ENCODE results near the gene IGLON5.

The IGLON5 gene

DNA sequence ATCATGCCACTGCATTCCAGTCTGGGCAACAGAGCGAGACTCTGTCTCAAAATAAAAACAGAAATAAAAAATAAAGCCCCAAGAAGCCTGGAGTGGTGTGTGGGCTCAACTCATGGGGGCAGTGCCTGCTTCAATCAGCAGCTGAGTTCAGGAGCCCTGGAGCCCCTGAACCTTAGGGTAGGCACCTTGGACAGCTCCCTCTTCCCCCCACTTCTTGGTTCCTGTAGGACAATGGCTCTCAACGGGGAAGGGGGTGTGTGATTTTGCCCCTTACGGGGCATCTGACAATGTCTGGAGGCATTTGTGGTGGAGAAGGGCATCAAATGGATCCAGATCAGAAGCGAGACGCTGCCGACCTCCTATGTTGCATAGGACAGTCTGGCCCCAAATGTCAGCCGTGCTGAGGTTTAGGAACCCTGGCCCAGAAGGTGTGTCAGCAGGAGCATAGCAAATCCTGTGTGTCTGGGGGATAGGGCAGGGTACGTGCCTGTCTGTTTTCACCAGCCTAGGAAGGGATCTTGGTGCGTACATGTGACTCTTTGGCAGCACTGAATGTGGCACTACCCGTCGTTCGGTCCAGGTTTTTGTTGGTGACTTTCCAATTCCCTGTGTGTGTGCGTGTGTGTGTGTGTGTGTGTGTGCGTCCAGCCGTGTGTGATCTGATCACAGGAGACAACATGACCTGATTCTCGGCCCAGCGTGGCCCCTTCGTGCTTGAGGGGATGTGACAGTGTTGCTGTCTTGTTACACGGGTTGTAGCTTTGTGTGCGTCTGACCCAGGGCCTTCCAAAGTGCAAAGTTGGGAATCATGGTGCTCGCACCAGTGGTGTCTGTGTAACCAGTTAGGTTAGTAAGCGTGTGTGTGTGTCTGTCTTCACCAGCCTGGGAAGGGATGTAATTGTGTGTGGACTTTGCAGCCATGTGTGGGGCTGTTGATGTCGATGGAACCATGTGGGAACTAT lies 7.5 kb downstream of the IGLON5 start:
- DNase-seq, result no peak

DNA sequence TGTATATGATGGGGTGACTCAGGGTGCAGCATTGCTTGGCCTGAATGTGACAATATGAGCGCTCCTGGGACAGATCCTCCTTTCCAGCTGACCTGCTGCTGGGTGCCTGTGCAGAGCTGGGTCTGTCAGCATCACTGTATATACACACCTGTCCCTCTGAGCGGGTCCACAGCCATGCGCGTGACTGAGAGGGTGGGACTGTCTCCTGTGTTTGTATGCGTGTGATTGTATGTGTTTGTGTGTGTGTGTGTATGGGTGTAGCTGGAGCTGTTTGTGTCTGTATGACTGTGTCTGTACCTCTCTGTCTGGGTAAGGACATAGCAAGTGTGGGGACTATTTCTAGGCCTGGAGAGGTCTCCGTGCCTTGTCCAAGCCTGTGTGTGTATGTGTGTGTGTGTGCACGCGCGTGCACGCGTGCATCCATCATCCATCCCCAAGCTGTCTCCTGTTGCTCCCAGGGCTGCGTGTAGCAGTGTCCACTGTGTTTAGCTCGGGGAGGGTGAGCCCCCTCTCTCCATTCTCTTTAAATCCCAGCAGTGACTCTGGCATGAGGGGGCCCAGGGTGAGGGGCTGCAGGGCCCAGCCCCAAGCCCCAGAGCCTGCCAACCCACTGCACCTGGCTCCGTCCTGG lies 8.3 kb downstream of the IGLON5 start:
- DNase-seq, result no peak

DNA sequence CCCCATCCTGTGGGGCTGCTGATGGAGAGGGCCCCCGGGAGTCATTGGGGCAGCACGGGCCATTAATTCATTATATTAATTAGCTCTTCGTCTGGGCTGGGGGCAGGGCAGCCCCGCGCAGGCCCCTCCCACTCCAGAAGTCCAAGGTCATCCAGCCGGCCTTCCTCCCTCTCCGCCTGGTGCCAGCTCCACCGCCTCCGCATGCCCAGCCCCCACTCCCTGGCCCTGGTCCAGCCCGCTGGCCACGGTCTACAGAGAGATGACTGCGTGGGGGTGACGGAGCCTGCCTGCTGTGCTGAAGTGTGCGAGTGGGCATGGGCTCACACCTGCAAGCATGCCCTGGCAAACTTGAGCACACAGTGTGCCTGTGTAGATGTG lies 8.8 kb downstream of the IGLON5 start:
- no peak for DNase-seq

DNA sequence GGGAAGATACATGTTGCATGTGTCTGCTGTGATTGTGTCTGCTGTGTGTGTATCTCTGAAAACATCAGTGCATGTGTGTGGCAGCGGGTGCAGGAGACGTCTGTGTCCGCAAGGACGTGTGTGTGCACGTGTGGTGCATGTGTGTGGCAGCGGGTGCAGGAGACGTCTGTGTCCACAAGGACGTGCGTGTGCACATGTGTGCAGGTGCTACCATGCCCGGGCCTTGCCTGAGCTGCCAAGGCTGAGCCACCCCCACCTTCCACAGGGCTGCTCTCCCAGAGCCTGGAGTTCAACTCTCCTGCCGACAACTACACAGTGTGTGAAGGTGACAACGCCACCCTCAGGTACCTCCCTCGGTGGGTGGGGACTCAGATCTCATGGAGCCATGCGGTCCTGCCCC lies 10.4 kb downstream of the IGLON5 start:
- DNase-seq, result no peak

DNA sequence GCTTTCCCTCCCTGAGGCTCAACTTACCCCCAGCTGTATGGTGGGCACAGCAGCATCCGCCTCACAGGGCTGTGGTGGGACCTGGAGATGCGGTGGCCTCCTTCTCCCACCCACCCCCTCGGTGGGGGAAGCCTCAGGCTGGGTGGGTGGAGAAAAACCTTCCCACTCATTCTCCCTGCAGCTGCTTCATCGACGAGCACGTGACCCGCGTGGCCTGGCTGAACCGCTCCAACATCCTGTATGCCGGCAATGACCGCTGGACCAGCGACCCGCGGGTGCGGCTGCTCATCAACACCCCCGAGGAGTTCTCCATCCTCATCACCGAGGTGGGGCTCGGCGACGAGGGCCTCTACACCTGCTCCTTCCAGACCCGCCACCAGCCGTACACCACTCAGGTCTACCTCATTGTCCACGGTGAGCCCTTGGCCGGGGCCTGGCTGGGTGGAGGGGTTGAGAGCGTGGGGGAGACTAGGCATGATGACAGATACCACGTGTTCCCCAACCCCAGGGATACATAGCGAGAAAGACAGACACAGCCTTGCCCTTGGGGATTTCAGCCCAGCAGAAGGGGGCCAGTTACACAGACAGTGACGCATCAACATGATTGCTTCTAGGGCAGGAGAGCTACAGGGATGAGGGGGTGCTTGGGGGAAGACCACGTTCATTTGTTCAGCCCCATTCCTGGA lies 12.2 kb downstream of the IGLON5 start:
- DNase-seq, result no peak

DNA sequence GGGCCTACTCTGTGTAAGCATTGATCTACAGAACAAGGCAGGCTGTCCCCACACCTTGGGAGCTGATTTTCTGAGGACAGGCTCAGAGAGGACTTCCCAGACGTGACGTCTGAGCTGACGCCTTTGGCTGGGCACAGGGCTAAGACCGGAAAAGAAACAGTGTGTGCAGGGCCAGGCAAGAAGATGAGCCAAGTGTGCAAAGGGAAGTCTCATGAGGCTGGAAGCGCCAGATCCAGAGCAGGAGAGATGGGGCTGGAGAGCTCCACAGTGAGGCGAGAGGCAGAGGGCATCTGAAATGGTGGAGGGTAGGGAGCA lies 12.7 kb downstream of the IGLON5 start:
- no peak for DNase-seq

DNA sequence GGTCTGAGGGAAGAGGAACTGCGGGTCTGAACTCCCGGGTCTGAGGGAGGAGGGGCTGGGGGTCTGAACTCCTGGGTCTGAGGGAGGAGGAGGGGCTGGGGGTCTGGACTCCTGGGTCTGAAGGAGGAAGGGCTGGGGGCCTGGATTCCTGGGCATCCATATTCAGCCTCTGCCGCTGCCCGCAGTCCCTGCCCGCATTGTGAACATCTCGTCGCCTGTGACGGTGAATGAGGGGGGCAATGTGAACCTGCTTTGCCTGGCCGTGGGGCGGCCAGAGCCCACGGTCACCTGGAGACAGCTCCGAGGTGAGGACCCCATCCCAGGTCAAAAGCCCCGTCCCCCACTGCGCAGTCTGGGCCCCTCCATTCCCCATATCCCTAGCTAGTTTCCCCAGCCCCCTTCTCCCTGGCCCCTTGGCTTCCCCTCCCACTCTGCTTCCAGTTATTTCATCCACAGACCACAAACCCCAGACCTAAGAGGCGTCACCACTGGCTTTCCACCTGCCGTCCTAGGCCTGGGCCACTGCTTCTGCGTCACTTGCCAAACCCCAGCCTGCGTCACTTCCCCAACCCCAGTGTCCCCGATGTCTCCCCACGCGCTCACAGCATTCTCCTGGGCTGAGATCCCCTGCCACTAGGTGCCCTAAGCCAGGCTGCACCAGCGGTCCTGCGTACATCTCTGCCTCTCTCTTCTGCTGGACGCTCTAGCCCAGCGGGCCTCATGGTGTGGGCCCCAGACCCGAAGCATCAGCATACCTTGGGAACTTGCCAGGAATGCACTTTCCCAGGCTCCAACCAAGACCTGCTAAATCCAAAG lies 13.9 kb downstream of the IGLON5 start:
- no peak for DNase-seq

DNA sequence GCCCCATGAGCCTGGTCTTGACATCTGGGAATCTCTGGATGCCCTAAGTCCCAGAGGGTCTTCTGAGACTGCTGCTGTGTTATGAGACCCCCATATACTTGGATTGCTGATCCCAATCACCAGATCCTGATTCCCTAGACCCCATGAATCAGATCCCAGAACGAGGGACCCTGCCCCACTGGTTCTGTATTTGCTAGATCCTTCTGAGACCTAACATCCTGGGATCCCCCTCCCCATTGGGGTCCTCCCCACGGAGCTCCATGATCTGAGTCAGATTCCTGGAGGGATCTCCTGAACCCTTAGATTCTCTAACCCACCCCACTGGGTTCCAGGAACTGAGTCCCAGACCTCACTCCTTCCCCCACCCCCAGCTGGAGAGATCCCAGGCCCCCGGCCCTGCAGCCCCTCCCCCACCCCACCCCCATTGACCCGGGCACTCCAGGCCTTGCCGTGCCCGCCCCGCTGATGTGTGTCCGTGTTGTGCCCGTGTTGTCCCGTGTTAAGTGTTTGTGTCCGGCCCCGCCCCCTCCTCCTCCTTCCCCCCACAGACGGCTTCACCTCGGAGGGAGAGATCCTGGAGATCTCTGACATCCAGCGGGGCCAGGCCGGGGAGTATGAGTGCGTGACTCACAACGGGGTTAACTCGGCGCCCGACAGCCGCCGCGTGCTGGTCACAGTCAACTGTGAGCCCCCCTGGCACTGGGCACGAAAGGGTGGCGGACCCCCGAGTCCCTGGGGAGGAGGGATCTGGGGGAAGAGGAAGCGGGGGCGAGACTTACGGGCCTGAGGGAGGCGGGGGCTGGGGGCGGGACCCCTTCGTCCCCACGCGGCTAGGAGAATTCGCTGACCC lies 15.0 kb downstream of the IGLON5 start:
- DNase-seq, result no peak

DNA sequence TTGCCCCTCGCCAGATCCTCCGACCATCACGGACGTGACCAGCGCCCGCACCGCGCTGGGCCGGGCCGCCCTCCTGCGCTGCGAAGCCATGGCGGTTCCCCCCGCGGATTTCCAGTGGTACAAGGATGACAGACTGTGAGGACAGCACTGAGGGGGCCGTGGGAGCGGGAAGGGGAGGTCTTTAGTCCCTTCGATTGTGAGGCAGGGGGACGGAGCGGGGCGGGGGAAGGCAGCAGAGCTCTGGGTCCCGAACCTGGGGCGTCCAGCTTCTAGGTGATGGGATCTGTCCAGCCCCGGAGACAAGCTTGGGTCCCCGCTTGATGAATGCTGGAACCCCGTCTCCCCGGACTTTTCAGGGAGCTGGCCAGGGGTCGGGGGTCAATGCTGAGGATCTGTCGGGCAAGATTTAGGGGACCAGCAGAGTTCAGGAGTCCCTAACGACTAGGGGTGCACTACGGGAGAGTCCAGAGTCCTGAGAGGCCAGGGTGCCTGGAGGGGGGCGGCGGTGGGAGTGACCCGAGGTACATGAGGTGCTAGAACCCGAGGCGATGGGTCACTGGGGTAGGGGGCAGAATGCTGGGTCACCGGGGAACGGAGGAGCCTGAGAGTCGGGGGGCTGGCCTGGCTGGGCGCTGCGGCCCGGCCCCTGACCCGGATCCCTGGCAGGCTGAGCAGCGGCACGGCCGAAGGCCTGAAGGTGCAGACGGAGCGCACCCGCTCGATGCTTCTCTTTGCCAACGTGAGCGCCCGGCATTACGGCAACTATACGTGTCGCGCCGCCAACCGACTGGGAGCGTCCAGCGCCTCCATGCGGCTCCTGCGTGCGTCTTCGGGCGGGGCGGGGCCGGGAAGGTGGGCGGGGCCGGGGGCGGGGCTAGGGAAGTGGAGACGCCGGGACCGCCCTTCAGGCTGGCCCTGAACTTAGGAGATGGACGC lies 15.9 kb downstream of the IGLON5 start:
- no peak for DNase-seq

DNA sequence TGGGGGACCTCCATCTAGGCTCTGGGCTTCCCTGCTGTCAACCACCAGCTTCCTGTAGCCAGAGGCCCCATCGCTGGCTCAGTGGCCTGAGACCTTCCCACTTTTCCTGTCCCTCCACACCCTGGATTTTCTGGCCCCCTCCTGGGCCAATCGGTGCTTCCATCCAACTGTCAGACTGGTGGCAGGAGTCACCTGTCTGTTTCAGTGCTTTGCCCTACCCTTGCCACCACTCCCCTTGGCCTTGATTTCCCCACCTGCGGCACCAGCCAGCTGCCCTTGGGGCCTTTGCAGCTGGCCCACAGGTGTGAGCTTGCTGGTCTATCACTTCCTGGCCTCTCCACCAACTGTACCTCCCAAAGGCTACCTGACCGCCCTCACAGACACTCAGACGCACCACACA lies 18.0 kb downstream of the IGLON5 start:
- DNase-seq, result no peak

DNA sequence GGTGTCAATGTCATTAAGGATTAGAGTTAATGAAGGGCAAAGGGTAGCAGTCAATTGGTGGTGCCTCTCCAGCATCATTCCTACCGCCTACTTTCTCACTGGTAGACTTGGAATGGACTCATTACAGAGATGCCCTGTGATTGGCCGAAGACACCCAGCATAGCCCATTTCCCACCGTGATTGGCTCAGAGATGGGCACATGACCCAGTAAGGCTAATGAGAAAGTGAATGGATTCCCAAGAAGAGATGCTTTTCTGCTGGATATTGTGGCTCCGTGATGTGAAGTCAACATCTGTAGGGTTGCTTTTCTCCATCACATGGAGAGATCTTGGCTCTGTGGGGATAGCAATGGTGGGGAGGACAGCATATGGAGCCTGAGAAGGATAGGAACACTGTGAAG lies 18.9 kb downstream of the IGLON5 start:
- no peak for DNase-seq

DNA sequence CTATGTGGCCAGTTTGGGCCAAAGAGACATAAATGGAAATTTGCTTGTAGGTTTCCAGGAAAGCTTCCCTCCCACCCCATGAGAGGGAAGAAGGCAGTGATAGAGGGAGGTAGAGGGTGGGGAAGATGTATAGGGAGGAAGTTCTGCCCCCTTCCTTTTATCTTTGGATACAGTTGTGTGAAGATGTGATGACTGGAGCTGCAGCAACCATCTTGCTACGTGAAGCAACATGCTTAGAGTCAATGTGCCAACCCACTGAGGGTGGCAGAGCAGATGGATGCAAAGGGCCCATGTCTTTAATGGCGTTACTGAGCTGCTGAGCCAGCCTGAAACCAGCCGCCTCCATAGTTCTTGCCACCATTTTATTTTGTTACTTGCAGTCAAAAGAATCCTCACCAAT lies 19.7 kb downstream of the IGLON5 start:
- DNase-seq, result no peak

DNA sequence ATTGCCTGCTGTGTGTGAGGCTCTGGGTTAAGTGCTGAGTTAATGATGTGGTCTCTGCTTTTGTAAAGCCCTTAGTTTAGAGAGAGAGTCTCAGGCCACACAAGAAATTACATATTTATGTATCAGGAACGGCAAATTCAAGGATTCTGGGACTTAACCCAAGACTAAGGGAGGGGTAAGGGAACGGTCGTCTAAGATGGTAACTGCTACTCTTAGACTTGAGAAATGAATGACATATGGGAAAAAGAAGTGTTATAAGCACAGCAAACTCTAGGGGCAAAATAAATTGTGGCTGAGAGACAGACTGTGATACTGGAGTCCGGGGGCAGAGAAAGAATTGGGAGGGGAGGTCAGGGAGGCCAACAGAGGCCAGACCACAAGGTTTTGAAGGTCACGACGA lies 20.3 kb downstream of the IGLON5 start:
- DNase-seq, result no peak

DNA sequence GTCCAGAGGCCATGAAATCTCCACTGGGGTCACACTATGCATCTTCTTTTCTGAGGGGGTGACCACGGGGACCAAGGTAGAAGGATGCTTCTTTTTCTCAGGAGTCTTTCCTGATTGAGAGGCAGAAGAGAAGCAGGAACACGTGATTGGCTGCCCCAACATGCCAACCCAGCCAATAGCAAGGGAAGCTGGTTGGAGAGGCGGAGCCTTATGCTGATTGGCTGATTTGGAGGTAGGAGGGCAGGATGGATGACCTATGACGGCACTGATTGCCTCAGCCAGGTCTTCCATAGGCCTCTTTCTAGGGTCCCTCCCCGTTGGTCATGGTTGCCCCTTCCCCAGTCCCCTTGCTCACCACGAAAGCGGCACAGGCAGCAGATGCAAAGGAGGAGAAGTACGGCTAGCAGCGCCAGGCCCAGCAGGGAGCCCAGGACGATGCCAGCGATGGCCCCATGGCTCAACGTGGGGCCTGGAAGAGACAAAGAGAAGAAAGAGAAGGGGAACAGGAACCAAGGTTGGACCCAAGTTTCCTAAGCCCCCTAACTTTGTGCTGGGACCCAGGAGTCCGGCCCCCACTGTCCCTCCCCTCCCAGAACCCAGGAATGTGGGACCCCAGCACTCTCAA lies 22.5 kb downstream of the IGLON5 start:
- no peak for DNase-seq

DNA sequence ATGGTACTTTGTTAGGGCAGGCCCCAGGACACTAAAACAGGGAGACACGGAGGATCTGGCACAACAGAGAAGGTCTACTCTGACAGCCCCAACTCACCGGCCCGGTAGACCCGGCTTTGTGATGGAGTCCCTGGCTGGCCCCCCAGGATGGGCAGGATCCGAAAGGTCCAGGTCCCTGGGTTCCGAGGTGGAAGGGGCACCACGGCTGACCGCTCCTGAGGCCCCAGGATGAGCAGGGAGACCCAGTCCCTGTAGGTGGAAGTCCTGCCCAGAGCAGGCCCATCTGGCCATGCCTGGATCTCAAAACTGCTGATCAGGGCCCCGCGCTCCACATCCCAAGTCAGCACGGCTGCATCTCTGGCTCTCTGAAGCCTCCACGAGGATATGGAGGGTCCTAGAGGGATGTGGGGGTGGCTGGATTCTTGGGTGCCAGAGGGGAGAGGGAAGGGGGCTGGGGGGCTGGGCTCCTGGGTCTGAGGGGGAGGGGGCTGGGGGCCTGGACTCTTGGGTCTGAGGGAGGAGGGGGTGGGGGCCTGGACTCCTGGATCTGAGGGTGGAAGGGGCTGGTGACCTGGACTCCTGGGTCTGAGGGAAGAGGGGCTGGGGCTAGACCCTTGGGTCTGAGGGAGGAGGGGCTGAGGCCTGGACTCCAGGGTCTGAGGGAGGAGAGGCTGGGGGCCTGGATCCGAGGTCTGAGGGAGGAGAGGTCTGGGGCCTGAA lies 25.9 kb downstream of the IGLON5 start:
- no peak for DNase-seq

DNA sequence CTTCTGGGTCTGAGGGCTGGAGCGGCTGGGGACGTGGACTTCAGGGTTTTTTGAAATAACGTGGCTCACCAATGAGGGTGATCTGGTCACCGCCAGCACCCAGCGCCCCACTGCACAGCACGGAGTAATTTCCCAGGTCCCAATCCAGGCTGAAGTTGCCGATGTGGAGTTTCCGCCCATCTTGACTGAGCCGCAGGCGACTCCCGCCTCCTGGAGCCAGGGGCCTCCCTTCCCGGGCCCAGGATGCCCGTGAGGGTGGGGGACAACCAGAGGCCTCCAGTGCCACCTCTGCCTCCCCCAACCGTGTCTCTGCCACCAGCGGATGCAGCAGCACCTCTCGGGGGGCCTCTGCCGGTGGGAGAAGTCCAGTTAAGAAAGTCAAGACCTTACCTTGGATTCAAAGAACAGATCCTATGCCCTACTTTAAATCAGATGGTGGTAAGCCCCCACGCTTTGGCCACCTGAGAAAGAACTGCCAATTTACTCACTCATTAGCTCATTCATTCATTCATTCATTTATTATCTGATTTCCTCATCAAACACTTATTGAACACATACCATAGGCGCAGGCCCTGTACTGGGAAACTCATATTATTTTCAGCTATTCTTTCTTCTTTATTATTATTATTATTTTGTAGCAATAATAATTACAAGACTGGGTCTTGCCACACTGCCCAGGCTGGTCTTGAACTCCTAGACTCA lies 26.6 kb downstream of the IGLON5 start:
- DNase-seq, result no peak

DNA sequence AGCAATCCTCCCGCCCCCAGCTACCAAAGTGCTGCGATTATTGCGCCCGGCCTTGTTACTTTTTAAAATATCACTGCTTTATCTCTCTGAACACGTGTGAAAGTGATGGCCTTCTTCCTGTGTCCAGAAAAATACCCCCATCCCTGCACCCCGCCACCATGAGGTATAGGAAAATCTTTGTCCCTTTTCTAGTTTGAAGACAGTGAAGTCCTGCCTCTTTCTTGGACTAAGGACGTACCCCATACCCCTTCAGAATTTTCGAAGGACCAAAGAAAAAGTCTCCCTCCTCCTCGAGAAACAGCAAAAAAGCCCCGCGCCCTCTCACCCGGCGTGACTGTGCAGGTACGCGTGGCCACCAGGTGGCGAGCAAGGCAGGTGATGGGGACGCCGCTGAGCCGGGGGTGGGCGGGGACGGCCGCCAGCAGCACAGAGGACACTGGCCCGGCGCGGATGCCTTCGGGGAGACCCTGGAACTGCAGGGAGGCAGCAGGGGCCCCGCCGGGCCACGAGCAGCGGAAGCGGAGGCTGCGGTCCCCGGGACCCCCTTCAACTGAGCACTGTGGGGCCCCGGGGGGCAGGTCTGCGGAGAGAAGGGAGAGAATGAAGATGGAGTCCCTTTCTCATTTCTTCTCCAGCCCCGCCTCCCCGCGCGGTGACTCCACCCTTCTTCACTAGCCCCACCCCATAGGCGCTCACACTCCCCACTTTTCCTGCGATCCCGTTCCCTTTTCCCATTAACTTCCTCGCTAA lies 27.3 kb downstream of the IGLON5 start:
- DNase-seq, result peak; percentile 61

DNA sequence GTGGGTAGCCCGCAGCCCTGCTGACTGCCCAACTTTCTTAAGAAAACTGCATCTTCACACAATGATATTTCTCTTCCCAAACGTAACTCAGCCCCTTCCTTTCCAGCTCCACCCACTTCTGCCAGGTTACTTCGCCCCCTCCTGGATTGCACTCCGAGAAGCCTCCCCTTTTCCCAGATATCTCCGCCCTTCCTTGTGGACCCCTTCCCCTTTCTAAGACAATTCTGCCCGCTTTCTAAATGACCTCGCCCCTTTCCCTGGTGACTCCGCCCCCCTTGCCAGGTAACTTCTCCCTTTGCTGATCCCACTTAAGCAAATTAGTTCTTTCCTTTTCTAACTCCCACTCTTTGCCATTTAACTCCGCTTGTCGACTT lies 27.9 kb downstream of the IGLON5 start:
- peak; percentile 61 for DNase-seq

Measured in DMS 273 treated with DMSO at 0.1 percent for 48 hours (cell line).